Astrocyte (in vitro differentiated cells and primary cell): ENCODE measurements around the gene NRG2.

Experiments used
- CTCF ChIP-seq: IDR thresholded peaks from 2 replicates; pipeline ENCODE4 v1.5.1; 2011; ENCODE audit warnings: low read depth, mild to moderate bottlenecking, inconsistent platforms, low read length, moderate library complexity; ENCODE audit not compliant: insufficient read depth
- EZH2 ChIP-seq: IDR thresholded peaks from 2 replicates; pipeline ENCODE4 v1.6.1; 2012; ENCODE audit warnings: mild to moderate bottlenecking, low read length, inconsistent platforms; ENCODE audit not compliant: insufficient read depth

- TF ChIP-seq CTCF: no peak
- no peak for TF ChIP-seq EZH2
Measured at GRCh38 chr5:139847790-139848507, 195.2 kb downstream of the NRG2 start.
